Fibroblast of lung (primary cell): ENCODE results near the gene DNAJC18. TPM values are rescaled to one million over a fixed set of nuclear protein-coding genes. Genes with fewer than 3 reads are reported as not detected.

Experiments used
- DNase-seq, 2 donors: peaks; one replicate each; pipeline versions ENCODE4 v3.0.0 to v3.0.0-alpha.2; 2010; ENCODE audit warnings: low read depth in 2 of 2
- H2AFZ ChIP-seq: 2 replicates; pipeline ENCODE4 v1.5.1; 2012; ENCODE audit warnings: low read length, control low read depth, inconsistent platforms
- H3K27ac ChIP-seq: 2 replicates; pipeline ENCODE4 v1.5.1; 2011; ENCODE audit warnings: low read length, control low read depth; ENCODE audit not compliant: insufficient read depth
- H3K27me3 ChIP-seq: 2 replicates; pipeline ENCODE4 v1.5.1; 2011; ENCODE audit warnings: mild to moderate bottlenecking, low read length; ENCODE audit not compliant: control insufficient read depth, insufficient read depth
- H3K36me3 ChIP-seq: 2 replicates; pipeline ENCODE4 v1.5.1; 2011; ENCODE audit warnings: low read length; ENCODE audit not compliant: control insufficient read depth, insufficient read depth
- H3K4me1 ChIP-seq: 2 replicates; pipeline ENCODE4 v1.5.1; 2011; ENCODE audit warnings: low read length; ENCODE audit not compliant: control insufficient read depth, insufficient read depth; ENCODE audit errors: extremely low read depth
- H3K4me2 ChIP-seq: 2 replicates; pipeline ENCODE4 v1.5.1; 2011; ENCODE audit warnings: low read length, control low read depth; ENCODE audit not compliant: insufficient read depth; ENCODE audit errors: extremely low read depth
- H3K4me3 ChIP-seq, 4 experiments: fragments of 200-600 bp in 1 of 4; sonication (generic) in 1 of 4; replicated peaks in 1 of 4; 2 replicates each; pipeline ENCODE4 v1.5.1; 2011 to 2016; ENCODE audit warnings: low read length in 4 of 4, low read depth in 3 of 4, mild to moderate bottlenecking in 3 of 4, control low read depth in 2 of 4, inconsistent platforms in 1 of 4, mixed read lengths in 1 of 4; ENCODE audit not compliant: insufficient read depth in 1 of 4; ENCODE audit errors: control extremely low read depth in 1 of 4
- H3K79me2 ChIP-seq: 2 replicates; pipeline ENCODE4 v1.5.1; 2012; ENCODE audit warnings: mild to moderate bottlenecking, low read length, inconsistent platforms; ENCODE audit not compliant: control insufficient read depth, insufficient read depth
- H3K9ac ChIP-seq: 2 replicates; pipeline ENCODE4 v1.5.1; 2011; ENCODE audit warnings: mild to moderate bottlenecking, low read length, control low read depth; ENCODE audit not compliant: insufficient read depth
- H3K9me3 ChIP-seq: 2 replicates; pipeline ENCODE4 v1.5.1; 2012; ENCODE audit warnings: low read depth, low read length; ENCODE audit not compliant: control insufficient read depth, insufficient read depth
- H4K20me1 ChIP-seq: 2 replicates; pipeline ENCODE4 v1.5.1; 2011; ENCODE audit warnings: low read length; ENCODE audit not compliant: control insufficient read depth, insufficient read depth; ENCODE audit errors: extremely low read depth
- EZH2 ChIP-seq: IDR thresholded peaks from 2 replicates; pipeline ENCODE4 v1.5.1; 2012; ENCODE audit warnings: low read length, control low read depth, mild to moderate bottlenecking; ENCODE audit errors: missing control alignments
- polyA plus RNA-seq, 2 donors: library from polyadenylated mRNA; depleted of rRNA in 1 of 2; stranded (reverse) in 1 of 2; unstranded in 1 of 2; fragments of >200 nt; gene quantifications; 2 replicates each; pipeline ENCODE4 v1.2.1, GENCODE V29; 2011 to 2012; ENCODE audit warnings: missing spikeins in 1 of 2
- total RNA-seq: library from RNA; depleted of rRNA; stranded (reverse); fragments of >200 nt; gene quantifications from 2 replicates; pipeline ENCODE4 v1.2.1, GENCODE V29; 2014
- TF ChIP-seq, protein P1 (sequence below), 2 donors: IDR thresholded peaks in 1 of 2; conservative IDR thresholded peaks in 1 of 2; 1 replicate in 1 of 2; 2 replicates in 1 of 2; pipeline ENCODE4 v1.5.1; 2011 to 2012; ENCODE audit warnings: low read length in 2 of 2, control low read depth in 1 of 2, inconsistent platforms in 1 of 2, low read depth in 1 of 2, mild to moderate bottlenecking in 1 of 2

Gene DNAJC18
- total and polyA plus RNA-seq, 2 donors (not counting 1 experiment from before 2014, with no cell fraction given): 12.6 to 14.6 TPM

DNA sequence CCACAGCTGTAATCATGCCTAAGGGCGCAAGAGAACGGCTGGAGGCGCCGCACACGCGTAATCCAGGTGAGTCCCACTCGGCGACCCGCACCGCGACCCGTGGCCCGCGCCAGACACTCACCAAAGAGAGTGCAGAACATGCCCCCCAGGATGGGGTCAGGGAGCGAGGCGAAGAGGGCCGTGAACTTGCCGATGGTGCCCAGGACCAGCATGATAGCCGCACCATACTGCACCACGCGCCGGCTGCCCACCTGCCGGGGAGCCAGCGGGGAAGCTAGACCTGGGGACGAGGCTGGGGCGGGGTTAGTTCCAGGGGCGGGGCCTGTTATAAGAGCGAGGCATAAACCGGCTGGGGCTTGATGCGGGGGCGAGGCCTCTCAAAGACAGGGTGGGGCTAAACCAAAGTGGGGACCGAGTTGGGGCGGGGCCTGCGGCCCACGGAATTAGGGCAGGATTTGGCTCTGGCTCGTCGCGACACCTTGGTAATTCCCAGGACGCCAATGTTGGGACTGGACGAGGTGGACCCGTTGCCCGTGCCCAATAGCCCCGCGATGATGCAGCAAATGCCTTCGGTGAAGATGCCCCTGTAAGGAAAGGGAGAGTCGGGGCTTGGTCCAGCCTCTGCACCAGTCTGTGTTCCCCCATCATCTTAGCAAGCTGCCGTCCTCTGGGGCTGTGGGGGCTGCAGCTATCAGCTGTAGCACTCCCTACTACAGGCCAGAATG, 61.1 kb downstream of the DNAJC18 start:
- Histone ChIP-seq H3K27me3 (no peaks in the 10 kb centered on the region), H3K9ac (no peak overlapping the region), H3K36me3 (no peaks in the 10 kb centered on the region), H3K4me3 (no peak overlapping the region), H3K4me2 (no peak overlapping the region), H3K79me2 (no peaks in the 10 kb centered on the region), H3K27ac (no peak overlapping the region), H3K9me3 (no peaks in the 10 kb centered on the region), H3K4me1 (no peaks in the 10 kb centered on the region), H2AFZ (no peak overlapping the region), H4K20me1 (no peaks in the 10 kb centered on the region)
- no peak for TF ChIP-seq EZH2
- TF ChIP-seq, protein P1, sequence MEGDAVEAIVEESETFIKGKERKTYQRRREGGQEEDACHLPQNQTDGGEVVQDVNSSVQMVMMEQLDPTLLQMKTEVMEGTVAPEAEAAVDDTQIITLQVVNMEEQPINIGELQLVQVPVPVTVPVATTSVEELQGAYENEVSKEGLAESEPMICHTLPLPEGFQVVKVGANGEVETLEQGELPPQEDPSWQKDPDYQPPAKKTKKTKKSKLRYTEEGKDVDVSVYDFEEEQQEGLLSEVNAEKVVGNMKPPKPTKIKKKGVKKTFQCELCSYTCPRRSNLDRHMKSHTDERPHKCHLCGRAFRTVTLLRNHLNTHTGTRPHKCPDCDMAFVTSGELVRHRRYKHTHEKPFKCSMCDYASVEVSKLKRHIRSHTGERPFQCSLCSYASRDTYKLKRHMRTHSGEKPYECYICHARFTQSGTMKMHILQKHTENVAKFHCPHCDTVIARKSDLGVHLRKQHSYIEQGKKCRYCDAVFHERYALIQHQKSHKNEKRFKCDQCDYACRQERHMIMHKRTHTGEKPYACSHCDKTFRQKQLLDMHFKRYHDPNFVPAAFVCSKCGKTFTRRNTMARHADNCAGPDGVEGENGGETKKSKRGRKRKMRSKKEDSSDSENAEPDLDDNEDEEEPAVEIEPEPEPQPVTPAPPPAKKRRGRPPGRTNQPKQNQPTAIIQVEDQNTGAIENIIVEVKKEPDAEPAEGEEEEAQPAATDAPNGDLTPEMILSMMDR (conservative IDR thresholded peaks at IDR 0.05 in 1 of 2, IDR thresholded peaks at IDR 0.05 in 1 of 2; ENCODE audit: low read depth in 1 of 2, low read length in 2 of 2): no peak
- DNase-seq: no peak

DNA sequence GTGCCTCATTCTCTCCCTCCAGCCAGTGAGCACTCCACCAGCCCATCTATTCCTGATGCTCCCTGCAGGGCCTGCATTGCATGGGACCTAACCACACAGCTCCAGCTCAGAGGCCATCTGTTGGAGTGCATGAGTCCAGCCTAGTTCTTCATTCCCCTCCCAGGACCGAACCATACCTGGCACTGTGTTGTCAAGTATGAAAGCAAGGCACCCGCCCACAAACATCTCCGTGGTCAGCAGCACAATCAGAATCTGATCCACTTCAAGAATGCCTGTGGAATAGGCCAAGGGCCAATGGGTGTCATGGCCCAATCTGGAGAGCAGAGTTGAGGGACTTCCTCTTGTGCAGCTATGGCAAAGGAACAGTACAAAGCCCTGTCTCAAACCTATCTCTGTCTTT, 62.1 kb downstream of the DNAJC18 start:
- no peak overlapping the region for H3K27ac ChIP-seq

DNA sequence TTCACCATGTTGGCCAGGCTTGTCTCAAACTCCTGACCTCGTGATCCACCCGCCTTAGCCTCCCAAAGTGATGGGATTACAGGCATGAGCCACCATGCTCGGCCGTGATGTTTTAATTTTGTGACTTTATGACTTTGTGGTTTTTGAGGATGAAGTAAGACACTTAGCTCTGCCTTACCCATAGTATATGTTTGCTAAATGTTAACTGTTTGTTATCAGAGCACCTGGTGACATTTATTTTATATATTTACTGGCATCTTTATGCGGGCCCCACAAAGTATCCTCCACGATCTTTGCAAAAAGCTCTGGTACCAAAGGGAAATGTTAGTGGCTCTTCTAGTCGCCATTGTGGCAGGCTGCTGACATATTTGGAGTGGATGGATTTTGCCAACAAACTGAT, 63.0 kb downstream of the DNAJC18 start:
- Histone ChIP-seq H3K27ac (no peak overlapping the region), H3K9me3 (no peaks in the 10 kb centered on the region), H3K79me2 (no peaks in the 10 kb centered on the region), H2AFZ (no peak overlapping the region), H3K36me3 (no peaks in the 10 kb centered on the region), H3K4me1 (no peaks in the 10 kb centered on the region), H3K4me2 (no peak overlapping the region), H3K27me3 (no peaks in the 10 kb centered on the region), H3K4me3 (no peak overlapping the region), H4K20me1 (no peaks in the 10 kb centered on the region), H3K9ac (no peak overlapping the region)
- DNase-seq: no peak
- TF ChIP-seq EZH2: no peak
- TF ChIP-seq, protein P1 (conservative IDR thresholded peaks at IDR 0.05 in 1 of 2, IDR thresholded peaks at IDR 0.05 in 1 of 2; ENCODE audit: low read depth in 1 of 2, low read length in 2 of 2): no peak

More for the DNA sequence above, 62.1 kb downstream of the DNAJC18 start:
- Histone ChIP-seq H3K4me2 (no peak overlapping the region), H3K36me3 (no peaks in the 10 kb centered on the region), H3K27me3 (no peaks in the 10 kb centered on the region), H3K4me3 (no peak overlapping the region), H3K9ac (no peak overlapping the region), H2AFZ (no peak overlapping the region), H3K9me3 (no peaks in the 10 kb centered on the region), H3K4me1 (no peaks in the 10 kb centered on the region), H4K20me1 (no peaks in the 10 kb centered on the region), H3K79me2 (no peaks in the 10 kb centered on the region)
- no peak for DNase-seq
- no peak for TF ChIP-seq EZH2
- TF ChIP-seq, protein P1 (conservative IDR thresholded peaks at IDR 0.05 in 1 of 2, IDR thresholded peaks at IDR 0.05 in 1 of 2; ENCODE audit: low read depth in 1 of 2, low read length in 2 of 2): no peak
